ENCODE results near the gene PIGM. TPM values are rescaled to one million over a fixed set of nuclear protein-coding genes. Genes with fewer than 3 reads are reported as not detected.

The PIGM gene
- total RNA-seq, 4 donors from 2014 or later: 4.2 to 7.3 (median 4.3) TPM

GRCh38 chr1:160005070-160005469 is 26.7 kb downstream of the PIGM start:
- no peak for TF ChIP-seq CTCF (IDR thresholded peaks at IDR 0.05; ENCODE audit: low read depth)

GRCh38 chr1:160004425-160004824 is 27.4 kb downstream of the PIGM start:
- no peak for TF ChIP-seq CTCF (IDR thresholded peaks at IDR 0.05; ENCODE audit: low read depth)

GRCh38 chr1:160004001-160004400 is 27.8 kb downstream of the PIGM start:
- TF ChIP-seq CTCF (IDR thresholded peaks at IDR 0.05; ENCODE audit: low read depth): no peak

GRCh38 chr1:160001440-160001839 is 30.4 kb downstream of the PIGM start:
- no peak for TF ChIP-seq CTCF (IDR thresholded peaks at IDR 0.05; ENCODE audit: low read depth)

- no peak for TF ChIP-seq CTCF (IDR thresholded peaks at IDR 0.05; ENCODE audit: low read depth)
These were observed 32.6 kb downstream of the PIGM start for GRCh38 chr1:159999204-159999603.

- TF ChIP-seq CTCF (IDR thresholded peaks at IDR 0.05; ENCODE audit: low read depth): no peak
These were observed 35.1 kb downstream of the PIGM start for GRCh38 chr1:159996653-159997052.

GRCh38 chr1:159994896-159995295 is 36.9 kb downstream of the PIGM start:
- no peak for TF ChIP-seq CTCF (IDR thresholded peaks at IDR 0.05; ENCODE audit: low read depth)
